ENCODE measurements around the gene HLX. TPM values are rescaled to one million over a fixed set of nuclear protein-coding genes. Genes with fewer than 3 reads are reported as not detected.

Gene HLX
- total RNA-seq, 1 donor from 2014 or later = 2.3 TPM

DNA sequence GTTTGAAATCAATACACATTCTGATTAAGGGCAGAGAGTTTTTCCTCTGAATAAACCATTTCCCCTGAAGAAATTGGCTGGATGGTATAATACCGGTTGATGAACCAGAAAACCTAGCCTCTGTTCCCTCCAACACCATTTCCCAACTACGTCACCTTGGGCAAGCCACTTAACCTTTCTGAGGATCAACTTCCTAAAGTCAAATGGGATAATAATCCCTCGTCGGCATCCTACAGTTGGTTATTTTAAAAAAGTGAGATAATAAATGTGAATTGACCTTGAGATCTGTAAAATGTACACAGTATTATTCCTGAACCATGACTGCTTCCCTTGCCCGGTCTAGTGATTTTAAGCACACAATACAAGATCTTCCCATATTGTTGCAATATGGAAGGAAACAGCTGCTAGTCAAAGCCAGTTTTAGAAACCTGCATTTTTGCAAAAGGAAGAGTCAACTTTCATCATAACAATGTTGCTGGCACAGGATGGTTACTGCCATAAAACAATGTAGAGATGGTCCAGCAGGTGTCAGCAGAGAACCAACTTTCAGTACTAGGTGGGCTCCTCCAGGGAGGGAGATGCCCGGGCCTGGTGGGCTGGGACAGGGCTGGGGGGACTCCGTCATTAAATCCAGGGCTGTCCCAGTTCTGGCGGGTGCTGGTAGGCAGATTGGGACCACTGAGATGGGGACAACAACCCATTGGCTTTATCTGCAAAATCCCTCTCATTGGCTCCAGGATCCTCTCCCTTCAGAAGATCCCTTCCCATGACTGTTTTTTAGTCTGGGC, 5.2 kb upstream of the HLX start:
- TF ChIP-seq, protein P1, sequence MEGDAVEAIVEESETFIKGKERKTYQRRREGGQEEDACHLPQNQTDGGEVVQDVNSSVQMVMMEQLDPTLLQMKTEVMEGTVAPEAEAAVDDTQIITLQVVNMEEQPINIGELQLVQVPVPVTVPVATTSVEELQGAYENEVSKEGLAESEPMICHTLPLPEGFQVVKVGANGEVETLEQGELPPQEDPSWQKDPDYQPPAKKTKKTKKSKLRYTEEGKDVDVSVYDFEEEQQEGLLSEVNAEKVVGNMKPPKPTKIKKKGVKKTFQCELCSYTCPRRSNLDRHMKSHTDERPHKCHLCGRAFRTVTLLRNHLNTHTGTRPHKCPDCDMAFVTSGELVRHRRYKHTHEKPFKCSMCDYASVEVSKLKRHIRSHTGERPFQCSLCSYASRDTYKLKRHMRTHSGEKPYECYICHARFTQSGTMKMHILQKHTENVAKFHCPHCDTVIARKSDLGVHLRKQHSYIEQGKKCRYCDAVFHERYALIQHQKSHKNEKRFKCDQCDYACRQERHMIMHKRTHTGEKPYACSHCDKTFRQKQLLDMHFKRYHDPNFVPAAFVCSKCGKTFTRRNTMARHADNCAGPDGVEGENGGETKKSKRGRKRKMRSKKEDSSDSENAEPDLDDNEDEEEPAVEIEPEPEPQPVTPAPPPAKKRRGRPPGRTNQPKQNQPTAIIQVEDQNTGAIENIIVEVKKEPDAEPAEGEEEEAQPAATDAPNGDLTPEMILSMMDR (conservative IDR thresholded peaks at IDR 0.05) = peak; percentile 83
- no peak for DNase-seq (ENCODE audit: extremely low spot score, unreplicated experiment)
- Mint-ChIP-seq H3K4me1 (ENCODE audit: unreplicated experiment) (peaks cover 18% of the 10 kb centered on the region), H3K9me3 (no peaks in the 10 kb centered on the region), H3K4me3 (no peak overlapping the region), H3K27ac (no peak overlapping the region), H3K36me3 (no peaks in the 10 kb centered on the region), H3K27me3 (peaks cover 94% of the 10 kb centered on the region)

DNA sequence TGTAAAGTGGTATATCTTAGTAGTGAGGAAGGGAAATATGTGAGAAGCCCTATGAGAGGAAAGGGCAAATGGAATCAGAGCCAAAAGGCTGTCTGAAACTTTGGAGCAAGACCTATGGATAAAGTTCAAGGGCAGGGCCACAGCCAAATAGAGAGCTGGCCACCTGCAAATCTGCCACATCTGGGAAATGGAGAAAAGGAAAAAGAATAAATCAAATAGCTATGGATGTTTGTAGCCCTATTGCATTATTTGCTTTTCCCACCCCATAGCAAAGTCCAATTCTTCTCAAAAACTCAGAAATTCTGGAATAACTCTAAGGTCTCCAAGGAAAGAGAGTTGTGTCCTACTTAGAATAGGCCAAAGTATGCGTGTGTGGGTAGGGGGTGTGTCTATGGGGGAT, 4.0 kb upstream of the HLX start:
- H3K27me3 Mint-ChIP-seq = peaks cover 91% of the 10 kb centered on the region
- H3K27ac Mint-ChIP-seq = no peak overlapping the region
- no peak overlapping the region for H3K4me3 Mint-ChIP-seq
- H3K4me1 Mint-ChIP-seq (ENCODE audit: unreplicated experiment) = peaks cover 18% of the 10 kb centered on the region
- TF ChIP-seq, protein P1 (conservative IDR thresholded peaks at IDR 0.05) = no peak
- H3K9me3 Mint-ChIP-seq = no peaks in the 10 kb centered on the region
- DNase-seq (ENCODE audit: extremely low spot score, unreplicated experiment) = no peak
- H3K36me3 Mint-ChIP-seq = no peaks in the 10 kb centered on the region

DNA sequence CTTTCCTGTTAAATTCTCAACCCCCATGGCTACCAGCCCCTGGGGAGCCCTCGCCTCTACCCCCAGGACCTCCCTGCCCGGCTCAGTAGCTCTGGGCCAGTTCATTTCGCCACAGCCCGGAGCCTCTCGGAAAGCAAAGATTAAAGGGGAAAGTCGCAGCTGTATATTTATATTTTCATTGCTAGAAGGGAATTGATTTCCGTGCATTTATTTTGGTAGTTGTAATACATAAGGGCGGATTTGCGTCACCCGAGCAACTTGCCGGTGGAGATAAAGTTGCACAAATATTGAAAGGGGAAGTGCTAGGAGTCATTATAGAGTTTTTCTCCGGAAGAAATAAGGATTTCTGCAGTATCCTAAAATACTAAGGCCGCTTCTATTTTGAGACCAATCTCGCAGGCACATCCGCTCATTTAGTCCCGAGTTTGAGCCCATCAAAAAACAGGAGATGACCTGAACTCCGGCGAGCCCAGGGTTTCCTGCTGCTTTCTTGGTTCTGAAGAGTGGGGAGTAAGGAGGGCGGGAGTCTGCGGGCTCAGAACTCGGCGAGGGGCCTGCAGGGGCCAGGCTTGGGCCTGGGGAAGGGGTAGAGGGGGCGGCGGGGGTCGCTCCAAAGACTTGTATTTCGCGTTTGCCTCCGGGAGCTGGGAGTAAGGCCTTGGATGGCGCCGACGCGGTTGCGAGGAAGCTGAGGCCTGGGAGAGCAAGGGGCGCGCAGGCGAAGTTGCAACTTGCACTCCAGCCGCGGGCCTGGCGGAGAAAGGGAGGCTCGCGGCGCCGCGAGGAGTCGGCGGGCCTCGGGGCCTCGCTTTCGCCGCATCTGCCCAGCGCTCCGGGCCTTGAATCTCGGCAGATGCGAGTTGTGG, 2.5 kb upstream of the HLX start:
- H3K4me1 Mint-ChIP-seq (ENCODE audit: unreplicated experiment) = peaks cover 24% of the 10 kb centered on the region
- H3K9me3 Mint-ChIP-seq = no peaks in the 10 kb centered on the region
- no peak for DNase-seq (ENCODE audit: extremely low spot score, unreplicated experiment)
- H3K27me3 Mint-ChIP-seq = peaks cover 95% of the 10 kb centered on the region
- H3K27ac Mint-ChIP-seq = peak overlapping the region; percentile 23
- H3K36me3 Mint-ChIP-seq = no peaks in the 10 kb centered on the region
- H3K4me3 Mint-ChIP-seq = peak overlapping the region; percentile 84
- TF ChIP-seq, protein P1 (conservative IDR thresholded peaks at IDR 0.05) = peak; percentile 20

DNA sequence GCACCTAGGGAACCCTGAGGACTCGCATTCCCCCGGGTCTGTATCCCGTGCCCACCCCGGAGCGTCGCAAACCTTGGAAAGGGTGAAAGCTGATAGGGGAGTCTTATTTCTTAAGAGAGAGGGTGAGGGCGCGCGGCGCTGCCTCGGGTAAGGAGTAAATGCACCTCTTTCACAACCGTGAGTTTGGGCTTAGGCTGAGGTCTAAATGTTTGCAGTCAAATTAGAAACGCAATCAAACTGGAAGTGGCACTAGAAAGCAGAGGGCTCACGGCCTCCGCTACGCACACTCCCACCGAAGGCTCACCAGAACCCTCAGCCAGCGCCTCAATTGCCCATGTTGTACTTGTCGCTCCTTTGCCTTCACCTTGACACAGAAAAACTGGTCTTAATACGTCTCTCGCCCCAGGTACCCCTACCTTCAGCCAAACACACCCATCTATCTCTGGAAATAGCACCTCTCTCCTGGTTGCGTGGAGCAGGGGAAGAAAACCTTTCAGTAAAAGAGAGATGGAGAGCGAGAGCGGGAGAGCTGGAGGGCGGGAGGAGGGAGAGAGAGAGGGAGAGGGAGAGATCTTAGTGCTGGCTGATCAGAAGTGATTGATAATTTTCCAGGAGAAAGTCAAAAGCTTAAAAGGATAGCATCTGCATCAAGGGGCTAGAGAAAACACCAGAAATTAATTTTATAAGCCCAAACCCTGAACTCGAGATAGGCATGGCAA, 1.7 kb upstream of the HLX start:
- TF ChIP-seq, protein P1 (conservative IDR thresholded peaks at IDR 0.05) = no peak
- H3K36me3 Mint-ChIP-seq = no peaks in the 10 kb centered on the region
- no peak for DNase-seq (ENCODE audit: extremely low spot score, unreplicated experiment)
- peak overlapping the region; percentile 23 for H3K27ac Mint-ChIP-seq
- H3K27me3 Mint-ChIP-seq = peaks cover 95% of the 10 kb centered on the region
- H3K4me3 Mint-ChIP-seq = peak overlapping the region; percentile 84
- H3K9me3 Mint-ChIP-seq = no peaks in the 10 kb centered on the region
- peaks cover 24% of the 10 kb centered on the region for H3K4me1 Mint-ChIP-seq (ENCODE audit: unreplicated experiment)
